SK-N-SH (cell line): ENCODE data around the gene NLRC5. TPM values are rescaled to one million over a fixed set of nuclear protein-coding genes. Genes with fewer than 3 reads are reported as not detected.

Source experiments
- CTCF ChIA-PET: fragments of 300-600, 350-600 bp; formaldehyde crosslinking; extraction: SDS; loops from one replicate; lab custom pipeline; 2021; lab: Yijun Ruan, JAX
- POLR2A ChIA-PET: fragments of 350-600 bp; sonication (Branson Sonifier 250); formaldehyde crosslinking; extraction: SDS; loops from one replicate; lab custom pipeline; 2020; ENCODE audit warnings: antibody characterized with exemption, inconsistent platforms; lab: Yijun Ruan, JAX
- DNase-seq: peaks from one replicate; pipeline ENCODE4 v3.0.0; 2012
- H2AFZ ChIP-seq: fragments of 200-600 bp; sonication (generic); 2 replicates; pipeline ENCODE4 v1.8.1; 2016; ENCODE audit warnings: antibody characterized with exemption, mild to moderate bottlenecking, low read depth
- H3F3A ChIP-seq: fragments of 200-600 bp; sonication (generic); replicated peaks from 2 replicates; pipeline ENCODE3; 2016; ENCODE audit warnings: antibody characterized with exemption, mild to moderate bottlenecking; ENCODE audit not compliant: insufficient read depth
- H3K27ac ChIP-seq, 2 experiments: fragments of 200-500 bp in 1 of 2; fragments of 200-600 bp in 1 of 2; sonication (Bioruptor generic) in 1 of 2; sonication (generic), shearing (Covaris generic) in 1 of 2; 2 replicates each; pipeline versions ENCODE4 v1.5.1 to v1.6.1; 2014 to 2016; ENCODE audit warnings: low read depth in 2 of 2, inconsistent platforms in 1 of 2, low read length in 1 of 2, mild to moderate bottlenecking in 1 of 2, mixed read lengths in 1 of 2
- H3K27me3 ChIP-seq: fragments of 200-600 bp; sonication (generic), shearing (Covaris generic); 2 replicates; pipeline ENCODE4 v1.6.1; 2016; ENCODE audit warnings: mixed run types; ENCODE audit not compliant: insufficient read depth
- H3K36me3 ChIP-seq, 2 experiments: fragments of 200-500 bp in 1 of 2; fragments of 200-600 bp in 1 of 2; sonication (Bioruptor generic) in 1 of 2; sonication (generic) in 1 of 2; replicated peaks in 1 of 2; 2 replicates each; pipeline versions ENCODE3 to v1.5.1; 2014 to 2016; ENCODE audit warnings: low read length in 1 of 2, mild to moderate bottlenecking in 1 of 2; ENCODE audit not compliant: insufficient read depth in 2 of 2, control insufficient read depth in 1 of 2
- H3K4me1 ChIP-seq, 2 experiments: fragments of 200-500 bp in 1 of 2; fragments of 200-600 bp in 1 of 2; sonication (Bioruptor generic) in 1 of 2; sonication (generic), shearing (Covaris generic) in 1 of 2; 2 replicates each; pipeline versions ENCODE4 v1.5.1 to v1.6.1; 2014 to 2016; ENCODE audit warnings: low read depth in 1 of 2, low read length in 1 of 2, mixed run types in 1 of 2; ENCODE audit not compliant: insufficient read depth in 2 of 2, control insufficient read depth in 1 of 2
- H3K4me2 ChIP-seq: fragments of 200-600 bp; sonication (generic), shearing (Covaris generic); 2 replicates; pipeline ENCODE4 v1.6.1; 2017; ENCODE audit warnings: mixed run types
- H3K4me3 ChIP-seq, 2 experiments: fragments of 200-500 bp in 1 of 2; fragments of 200-600 bp in 1 of 2; sonication (Bioruptor generic) in 1 of 2; sonication (generic), shearing (Covaris generic) in 1 of 2; 2 replicates each; pipeline versions ENCODE4 v1.5.1 to v1.8.1; 2014 to 2016; ENCODE audit warnings: low read depth in 2 of 2, inconsistent platforms in 1 of 2, low read length in 1 of 2, mild to moderate bottlenecking in 1 of 2, mixed read lengths in 1 of 2, moderate library complexity in 1 of 2
- H3K79me2 ChIP-seq: fragments of 200-600 bp; sonication (generic); 2 replicates; pipeline ENCODE4 v1.8.1; 2017; ENCODE audit warnings: mild to moderate bottlenecking; ENCODE audit not compliant: insufficient read depth
- H3K9ac ChIP-seq: fragments of 200-600 bp; sonication (generic); 2 replicates; pipeline ENCODE4 v1.6.1; 2017; ENCODE audit warnings: mixed run types
- H3K9me2 ChIP-seq: fragments of 200-600 bp; sonication (generic); 2 replicates; pipeline ENCODE4 v1.6.1; 2017; ENCODE audit warnings: mixed run types
- H3K9me3 ChIP-seq: fragments of 200-600 bp; sonication (generic); 2 replicates; pipeline ENCODE4 v1.6.1; 2017; ENCODE audit warnings: mixed run types, mild to moderate bottlenecking, moderate library complexity
- H4K20me1 ChIP-seq: fragments of 200-600 bp; sonication (generic); 2 replicates; pipeline ENCODE4 v1.6.1; 2017; ENCODE audit warnings: mild to moderate bottlenecking, mixed run types; ENCODE audit not compliant: insufficient read depth
- FOXM1 ChIP-seq: IDR thresholded peaks from 2 replicates; pipeline ENCODE4 v1.4.0; 2012; ENCODE audit warnings: low read depth, mild to moderate bottlenecking
- MAX ChIP-seq: IDR thresholded peaks from 2 replicates; pipeline ENCODE4 v1.4.0; 2012; ENCODE audit warnings: low read depth
- POLR2AphosphoS5 ChIP-seq: IDR thresholded peaks from 2 replicates; pipeline ENCODE4 v1.6.1; 2012; ENCODE audit warnings: low read depth, low read length
- TAF1 ChIP-seq: IDR thresholded peaks from 2 replicates; pipeline ENCODE4 v1.6.1; 2012; ENCODE audit warnings: low read depth, mild to moderate bottlenecking, low read length, moderate library complexity, borderline replicate concordance
- USF2 ChIP-seq: fragments of 150-350 bp; IDR thresholded peaks from 2 replicates; pipeline ENCODE4 v1.6.1; 2017; ENCODE audit warnings: antibody characterized with exemption, low read length, low read depth, borderline replicate concordance
- YY1 ChIP-seq: IDR thresholded peaks from 2 replicates; pipeline ENCODE4 v1.4.0; 2012; ENCODE audit warnings: low read depth, mild to moderate bottlenecking
- WGBS: methylation state at CpG from one replicate; pipeline ENCODE4 v1.1.6; 2017; ENCODE audit warnings: low lambda C conversion rate; 5-methylcytosine and 5-hydroxymethylcytosine counted together
- polyA plus RNA-seq, 3 experiments: library from polyadenylated mRNA; depleted of rRNA; stranded (reverse); fragments of >200 nt; gene quantifications; 2 replicates each; pipeline ENCODE4 v1.2.3, GENCODE V29; 2012

Gene NLRC5
- polyA plus RNA-seq, 1 of the 3 experiments (the other 2 are of a cell fraction), result 6.5 TPM

- no peak overlapping the region for H3K4me3 ChIP-seq
- H3F3A ChIP-seq, result peaks cover 8% of the 10 kb centered on the region
- H3K4me2 ChIP-seq, result no peak overlapping the region
- H3K9me2 ChIP-seq, result no peaks in the 10 kb centered on the region
- TF ChIP-seq TAF1, result no peak
- no peak overlapping the region for H3K27ac ChIP-seq
- no peak overlapping the region for H2AFZ ChIP-seq
- CTCF ChIA-PET, result interaction anchor here (1.0 to 3.5 kb wide), 2 partner anchors 12 to 19 kb away, joined by 3 to 22 read pairs; no protein-coding TSS in a partner anchor
- no peaks in the 10 kb centered on the region for H3K36me3 ChIP-seq
- no peak overlapping the region for H3K9ac ChIP-seq
- POLR2A ChIA-PET, result no interaction called here
- H3K79me2 ChIP-seq, result no peaks in the 10 kb centered on the region
- H3K4me1 ChIP-seq, result peaks cover 8 to 21% of the 10 kb centered on the region in 2 experiments; a peak in 3 of 4 replicates
- H3K27me3 ChIP-seq, result no peaks in the 10 kb centered on the region
- H3K9me3 ChIP-seq, result no peaks in the 10 kb centered on the region
- WGBS, result 96% methylated on average over 5 of the region's 5 CpGs
- H4K20me1 ChIP-seq, result no peaks in the 10 kb centered on the region
- no peak for DNase-seq
Observed at GRCh38 chr16:57064995-57065394, 75.6 kb downstream of the NLRC5 start.

GRCh38 chr16:57066625-57067024, 77.3 kb downstream of the NLRC5 start:
- Histone ChIP-seq H3K4me2 (no peak overlapping the region), H3K79me2 (no peaks in the 10 kb centered on the region), H3K9me3 (no peaks in the 10 kb centered on the region), H2AFZ (no peak overlapping the region), H4K20me1 (no peaks in the 10 kb centered on the region), H3K9ac (no peak overlapping the region), H3K27me3 (no peaks in the 10 kb centered on the region), H3K27ac (no peak overlapping the region), H3K36me3 (no peaks in the 10 kb centered on the region), H3K4me3 (no peak overlapping the region), H3K9me2 (no peaks in the 10 kb centered on the region), H3K4me1 (peaks cover 0 to 12% of the 10 kb centered on the region in 2 experiments; a peak in 2 of 4 replicates), H3F3A (peaks cover 7% of the 10 kb centered on the region)
- no peak for TF ChIP-seq POLR2AphosphoS5
- no peak for TF ChIP-seq FOXM1
- no peak for TF ChIP-seq USF2
- TF ChIP-seq MAX, result no peak
- CTCF ChIA-PET, result interaction anchor here (0.5 to 3.5 kb wide), 4 partner anchors 18 to 552 kb away, joined by 3 to 22 read pairs (median 7); partner anchors contain the start of gene CPNE2
- WGBS, result 78% methylated on average over 4 of the region's 4 CpGs
- POLR2A ChIA-PET, result no interaction called here
- no peak for DNase-seq

- TF ChIP-seq YY1 (no peak), FOXM1 (no peak)
- TF ChIP-seq, all 33 proteins: peak for 0
- Histone ChIP-seq H3K9me2 (no peaks in the 10 kb centered on the region), H2AFZ (no peak overlapping the region), H3K36me3 (no peaks in the 10 kb centered on the region), H3K27me3 (no peaks in the 10 kb centered on the region), H3K4me1 (peaks cover 0 to 4% of the 10 kb centered on the region in 2 experiments; a peak in 2 of 4 replicates), H4K20me1 (no peaks in the 10 kb centered on the region), H3K4me2 (no peak overlapping the region), H3K9me3 (no peaks in the 10 kb centered on the region), H3K79me2 (no peaks in the 10 kb centered on the region), H3F3A (peaks cover 6% of the 10 kb centered on the region), H3K9ac (no peak overlapping the region), H3K4me3 (no peak overlapping the region), H3K27ac (no peak overlapping the region)
- ChIA-PET POLR2A (no interaction called here), CTCF (interaction anchor here (0.5 to 3.5 kb wide), 5 partner anchors 17 to 551 kb away, joined by 3 to 22 read pairs (median 3); partner anchors contain the start of gene CPNE2)
- WGBS, result 83% methylated on average over 3 of the region's 3 CpGs
- no peak for DNase-seq
Observed at GRCh38 chr16:57067347-57067746, 78.0 kb downstream of the NLRC5 start.
